NCI-H2081 treated with DMSO at 0.1 percent for 48 hours (cell line): ENCODE measurements around the gene MEIS2.

Experiments
- DNase-seq: peaks from one replicate; lab custom pipeline; 2025; lab: John Stamatoyannopoulos, UW

The MEIS2 gene

DNA sequence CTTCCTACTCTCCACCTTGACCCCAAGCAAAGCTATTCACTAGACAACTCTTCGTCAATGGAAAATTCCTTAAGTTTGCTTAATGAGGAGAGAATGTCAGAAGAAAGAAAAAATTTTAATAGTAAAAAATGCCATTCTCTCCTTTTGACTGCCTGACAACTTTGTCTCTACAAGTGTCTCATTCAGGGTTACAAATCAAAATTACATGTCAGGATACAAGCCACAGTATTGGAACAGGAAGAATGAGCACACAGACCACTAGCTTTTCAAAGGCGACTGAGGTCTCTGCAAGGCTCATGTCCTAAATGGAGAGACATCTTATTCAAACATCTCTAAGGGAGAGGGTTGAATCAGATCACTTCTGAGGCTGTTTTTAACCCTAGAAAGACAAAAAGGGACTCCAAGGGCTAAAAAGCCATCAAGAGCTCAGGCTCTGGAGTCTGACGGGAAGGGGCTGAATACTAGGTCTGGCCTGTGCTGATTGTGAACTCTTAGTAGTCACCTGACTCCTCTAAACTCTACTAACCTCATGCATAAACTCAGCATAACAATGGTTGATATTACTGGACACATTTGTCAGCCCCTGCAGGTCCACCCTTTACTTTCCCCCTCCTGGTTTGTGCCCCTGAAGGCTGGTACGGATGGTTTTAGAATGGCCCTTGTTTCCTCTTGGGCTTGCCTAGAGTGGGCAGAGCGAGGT is 12.8 kb upstream of the MEIS2 start:
- no peak for DNase-seq

GRCh38 chr15:37112171-37112570 is 11.8 kb upstream of the MEIS2 start:
- DNase-seq, result no peak

- DNase-seq, result no peak
Measured at GRCh38 chr15:37111427-37111717, 11.0 kb upstream of the MEIS2 start.

GRCh38 chr15:37109872-37110572 is 9.7 kb upstream of the MEIS2 start:
- no peak for DNase-seq

DNA sequence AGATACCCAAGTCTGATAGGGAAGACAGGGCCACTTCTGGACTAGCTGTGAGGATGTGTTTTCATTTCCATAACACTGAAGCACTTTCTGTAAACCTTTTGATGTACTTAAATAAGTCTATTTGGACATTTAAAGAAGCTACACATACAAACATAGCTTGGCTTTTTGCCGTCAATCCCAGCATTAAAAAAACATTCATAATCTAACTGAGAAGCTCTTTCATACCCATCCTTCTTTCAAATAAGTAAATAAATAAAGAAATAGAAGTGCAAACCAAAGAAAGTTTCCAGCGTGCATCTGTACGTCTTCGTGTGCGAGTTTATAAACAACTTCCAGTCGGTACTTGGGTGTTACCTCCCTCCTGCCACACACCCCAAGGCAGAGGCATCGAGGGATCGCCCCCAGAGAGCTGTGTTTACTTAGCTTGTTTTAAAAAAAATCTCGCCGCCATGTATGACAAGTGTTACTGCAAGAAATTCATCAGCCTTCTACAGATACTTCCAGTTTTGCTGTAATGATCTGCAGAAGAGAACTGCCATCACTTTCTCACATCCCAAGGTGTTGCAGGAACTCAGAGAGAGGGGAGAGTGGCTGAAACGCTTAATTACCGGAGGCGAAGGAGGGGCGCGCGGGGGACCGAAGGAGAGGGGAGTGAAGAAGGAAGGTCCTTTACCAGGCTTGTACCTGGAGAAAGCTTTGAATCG is 9.0 kb upstream of the MEIS2 start:
- no peak for DNase-seq

GRCh38 chr15:37108381-37109167 is 8.2 kb upstream of the MEIS2 start:
- no peak for DNase-seq

GRCh38 chr15:37107744-37108380 is 7.5 kb upstream of the MEIS2 start:
- DNase-seq, result no peak

- no peak for DNase-seq
Measured at GRCh38 chr15:37107071-37107743, 6.9 kb upstream of the MEIS2 start.

DNA sequence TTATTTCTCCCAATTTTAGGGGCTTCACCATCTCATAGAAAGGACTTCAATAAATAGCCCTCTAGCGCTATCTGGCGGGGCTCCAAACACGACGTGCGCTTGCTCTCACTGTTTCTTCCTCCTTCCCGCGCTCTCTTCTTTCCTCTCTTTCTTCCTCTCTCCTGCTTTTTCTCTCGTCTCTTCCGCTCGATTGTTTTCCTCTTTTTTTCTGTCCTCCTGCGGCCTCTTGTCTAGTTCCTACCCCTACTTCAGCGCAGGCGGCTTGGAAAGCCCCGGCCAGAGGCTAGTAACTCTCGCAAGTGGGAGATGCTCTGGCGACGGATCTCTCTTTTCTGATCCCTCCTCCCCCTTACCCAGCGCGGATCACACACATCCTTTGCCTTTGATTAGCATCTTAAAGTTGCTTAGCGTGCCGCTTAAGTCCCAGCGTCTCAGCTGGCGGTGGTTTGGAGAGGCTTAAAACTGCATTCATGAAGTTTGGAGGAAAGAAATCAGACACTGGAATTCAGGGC is 6.2 kb upstream of the MEIS2 start:
- no peak for DNase-seq

- DNase-seq, result no peak
Measured at GRCh38 chr15:37105889-37106288, 5.5 kb upstream of the MEIS2 start.

DNA sequence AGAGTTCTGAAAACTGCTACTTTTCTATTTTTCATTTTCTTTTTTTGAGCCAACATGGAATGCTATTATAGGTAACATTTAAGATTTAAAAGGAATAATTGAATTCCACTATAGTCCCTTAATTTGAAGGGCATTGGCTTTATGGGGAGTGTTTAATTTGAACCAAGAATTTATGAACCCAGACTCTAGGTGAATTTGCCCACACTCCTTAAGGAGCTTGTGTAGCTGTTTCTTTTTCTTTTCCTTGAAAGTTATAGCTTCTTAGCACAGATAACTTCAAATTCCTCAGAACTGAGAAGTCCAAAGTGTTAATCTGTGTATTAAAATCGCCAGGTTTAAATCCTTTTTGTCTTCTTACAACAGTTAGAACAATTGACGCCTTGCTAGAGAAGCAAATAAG is 4.7 kb upstream of the MEIS2 start:
- DNase-seq, result no peak

DNA sequence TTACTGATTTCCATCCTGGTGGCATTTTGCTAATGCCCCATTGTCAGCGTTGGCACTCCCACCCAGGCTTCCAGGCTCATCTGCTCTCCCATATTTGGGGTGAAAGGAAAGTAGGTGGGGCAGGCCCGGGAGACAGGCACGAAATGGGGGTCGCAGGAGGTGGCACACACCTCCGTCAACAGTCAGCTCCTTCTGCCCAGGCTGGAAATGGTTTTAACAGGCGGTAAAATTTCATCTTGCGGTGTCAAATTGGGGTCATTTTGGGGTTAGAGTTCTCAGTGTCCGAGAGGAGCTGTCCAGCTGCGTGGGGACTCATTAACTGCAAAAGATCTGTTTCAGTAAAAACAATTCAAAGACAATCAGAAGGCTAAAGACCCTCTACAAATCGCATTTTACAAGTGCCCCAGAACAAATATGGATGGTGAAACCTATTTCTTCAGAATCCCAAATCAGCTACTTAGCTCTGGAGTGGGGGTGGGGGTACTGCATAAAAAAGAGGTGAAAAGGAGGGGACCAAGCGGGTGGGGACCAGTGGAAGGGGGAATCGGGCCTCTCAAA is 4.2 kb upstream of the MEIS2 start:
- no peak for DNase-seq

DNA sequence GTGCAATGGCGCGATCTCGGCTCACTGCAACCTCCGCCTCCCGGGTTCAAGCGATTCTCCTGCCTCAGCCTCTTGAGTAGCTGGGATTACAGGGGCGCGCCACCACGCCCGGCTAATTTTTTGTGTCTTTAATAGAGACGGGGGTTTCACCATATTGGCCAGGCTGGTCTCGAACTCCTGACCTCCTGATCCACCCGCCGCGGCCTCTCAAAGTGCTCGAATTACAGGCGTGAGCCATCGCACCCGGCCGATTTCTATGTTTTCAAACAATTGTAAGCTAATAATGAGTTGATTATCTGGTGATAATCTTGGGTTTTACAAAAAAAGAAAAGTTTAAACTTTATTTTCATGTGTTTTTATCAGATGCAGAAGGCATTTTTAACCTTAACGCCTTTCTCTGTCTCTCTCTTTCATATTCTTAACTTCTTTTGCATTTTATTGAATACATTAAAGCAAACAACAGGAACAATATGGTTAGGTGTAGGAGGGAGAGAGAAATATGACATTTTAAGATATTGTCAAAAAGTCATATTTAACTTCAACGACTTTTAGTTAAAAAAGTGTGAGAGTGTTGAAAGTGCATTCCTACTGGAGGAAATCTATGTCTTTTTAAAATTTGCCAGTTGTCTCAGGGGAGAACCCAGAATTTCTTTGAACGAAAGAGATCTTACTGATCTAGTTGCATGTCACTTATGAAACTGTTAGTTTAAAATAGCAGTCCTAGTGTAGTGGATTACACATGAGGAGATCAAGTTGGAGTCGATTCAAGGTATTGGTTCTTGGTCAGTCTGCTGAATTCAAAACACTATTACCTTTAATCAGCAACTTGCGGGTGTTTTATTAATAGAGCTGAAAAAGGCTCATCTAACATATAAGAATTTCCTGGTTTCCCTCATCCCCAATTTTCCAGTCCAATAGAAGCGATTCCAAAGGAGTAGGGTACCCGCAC is 3.4 kb upstream of the MEIS2 start:
- no peak for DNase-seq

DNA sequence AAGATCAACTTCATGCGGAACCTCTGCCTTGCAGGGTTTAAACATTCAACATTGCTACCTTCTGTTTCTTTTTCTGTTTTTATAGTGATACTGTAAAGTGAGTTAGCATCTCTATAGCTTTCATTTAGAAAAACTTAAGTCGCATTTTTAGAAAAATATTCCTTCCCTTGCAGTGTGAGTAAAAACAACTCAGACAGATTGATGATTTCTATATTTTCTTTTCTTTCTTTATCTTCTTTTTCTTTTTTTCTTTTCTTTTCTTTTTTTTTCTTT is 2.8 kb upstream of the MEIS2 start:
- DNase-seq, result no peak

- DNase-seq, result no peak
Measured at GRCh38 chr15:37102305-37103162, 2.2 kb upstream of the MEIS2 start.

- no peak for DNase-seq
Measured at GRCh38 chr15:37101980-37102304, 1.6 kb upstream of the MEIS2 start.

DNA sequence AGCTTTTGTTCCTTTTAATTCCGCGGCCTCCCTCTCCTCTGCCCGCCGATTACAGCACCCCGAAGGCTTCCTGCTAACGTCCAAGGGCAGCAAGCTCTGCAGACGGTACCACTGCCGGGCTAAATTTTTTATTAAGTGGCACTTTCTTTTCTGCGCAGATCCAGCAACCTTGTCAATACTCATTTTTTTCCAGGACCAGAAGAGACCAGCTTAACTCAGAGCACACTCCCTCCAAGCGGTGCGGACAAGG is 542 bp upstream of the MEIS2 start:
- no peak for DNase-seq

GRCh38 chr15:37099319-37100108 is 835 bp downstream of the MEIS2 start:
- DNase-seq, result no peak
